DOHH2 (cell line): ENCODE data around the gene PRSS12.

Experiments
- H3F3A ChIP-seq: fragments of 200-600 bp; sonication (generic), shearing (Covaris generic); 2 replicates; pipeline ENCODE4 v1.6.0; 2016; ENCODE audit warnings: antibody characterized with exemption, mild to moderate bottlenecking; ENCODE audit not compliant: control insufficient read depth, insufficient read depth
- H3K27ac ChIP-seq: fragments of 200-600 bp; sonication (generic); 2 replicates; pipeline ENCODE4 v1.5.1; 2014; ENCODE audit warnings: low read depth, mild to moderate bottlenecking, low read length, moderate library complexity
- H3K27me3 ChIP-seq: fragments of 200-600 bp; sonication (generic); 2 replicates; pipeline ENCODE4 v1.6.1; 2014; ENCODE audit warnings: mild to moderate bottlenecking, low read length, mixed read lengths; ENCODE audit not compliant: control insufficient read depth
- H3K36me3 ChIP-seq: fragments of 200-600 bp; sonication (generic); 2 replicates; pipeline ENCODE4 v1.6.1; 2014; ENCODE audit warnings: mild to moderate bottlenecking, low read length, moderate library complexity, mixed read lengths; ENCODE audit not compliant: control insufficient read depth
- H3K4me1 ChIP-seq: fragments of 200-600 bp; sonication (generic); 2 replicates; pipeline ENCODE4 v1.6.1; 2014; ENCODE audit warnings: mild to moderate bottlenecking, low read length, mixed read lengths; ENCODE audit not compliant: control insufficient read depth
- H3K4me2 ChIP-seq: fragments of 200-600 bp; sonication (generic); 2 replicates; pipeline ENCODE4 v1.6.0; 2014; ENCODE audit warnings: mild to moderate bottlenecking, low read length, moderate library complexity
- H3K4me3 ChIP-seq: fragments of 200-600 bp; sonication (generic); 2 replicates; pipeline ENCODE4 v1.5.1; 2014; ENCODE audit warnings: mild to moderate bottlenecking, low read length, mixed read lengths
- H3K79me2 ChIP-seq: fragments of 200-600 bp; sonication (generic); 2 replicates; pipeline ENCODE4 v1.6.1; 2014; ENCODE audit warnings: mild to moderate bottlenecking, low read length, mixed read lengths; ENCODE audit not compliant: control insufficient read depth
- H3K9me2 ChIP-seq: fragments of 200-600 bp; sonication (generic); replicated peaks from 2 replicates; pipeline ENCODE4 v1.6.1; 2014; ENCODE audit warnings: mild to moderate bottlenecking, low read length, mixed read lengths; ENCODE audit not compliant: control insufficient read depth
- H3K9me3 ChIP-seq: fragments of 200-600 bp; sonication (generic); 2 replicates; pipeline ENCODE4 v1.6.1; 2014; ENCODE audit warnings: antibody characterized with exemption, low read length, mixed read lengths; ENCODE audit not compliant: control insufficient read depth, insufficient read depth
- H4K20me1 ChIP-seq: fragments of 200-600 bp; sonication (generic); 2 replicates; pipeline ENCODE4 v1.6.0; 2014; ENCODE audit warnings: low read depth, mild to moderate bottlenecking, antibody characterized with exemption, low read length, moderate library complexity; ENCODE audit not compliant: control insufficient read depth, insufficient read depth
- CTCF ChIP-seq: fragments of 200-600 bp; sonication (generic); IDR thresholded peaks from one replicate; pipeline ENCODE4 v1.5.1; 2014; ENCODE audit warnings: antibody characterized with exemption, mild to moderate bottlenecking, low read depth, low read length; ENCODE audit not compliant: poor library complexity, severe bottlenecking
- EZH2phosphoT487 ChIP-seq: fragments of 200-600 bp; sonication (generic); IDR thresholded peaks from 2 replicates; pipeline ENCODE4 v1.6.1; 2017; ENCODE audit warnings: borderline replicate concordance, mild to moderate bottlenecking, antibody characterized with exemption, low read length, moderate library complexity, mixed read lengths

Gene PRSS12

DNA sequence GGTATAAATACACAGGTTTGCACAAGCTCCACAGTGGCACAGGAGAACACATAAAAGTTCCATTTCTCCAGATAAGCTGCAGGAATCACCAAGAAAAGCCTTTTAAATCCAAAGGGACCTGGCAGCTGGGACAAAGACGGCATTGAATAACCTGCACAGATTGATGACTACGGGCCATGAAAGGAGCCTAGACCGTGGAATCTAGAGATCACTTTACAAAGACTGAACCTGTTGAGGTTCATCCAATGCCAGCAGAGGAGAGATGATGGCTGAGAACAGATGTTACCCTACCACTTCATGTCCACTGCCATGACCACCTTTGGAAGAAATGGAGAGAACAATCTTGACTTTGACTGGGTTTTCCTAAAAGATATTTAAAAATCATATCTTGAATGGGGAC, 88.7 kb downstream of the PRSS12 start:
- Histone ChIP-seq H3K27ac (no peak overlapping the region), H3K27me3 (no peaks in the 10 kb centered on the region), H3K4me2 (no peak overlapping the region), H4K20me1 (no peaks in the 10 kb centered on the region), H3K9me3 (no peaks in the 10 kb centered on the region), H3K79me2 (no peaks in the 10 kb centered on the region), H3K9me2 (no peaks in the 10 kb centered on the region), H3K4me1 (no peaks in the 10 kb centered on the region), H3K36me3 (no peaks in the 10 kb centered on the region), H3F3A (no peaks in the 10 kb centered on the region), H3K4me3 (no peak overlapping the region)
- TF ChIP-seq EZH2phosphoT487, result no peak

DNA sequence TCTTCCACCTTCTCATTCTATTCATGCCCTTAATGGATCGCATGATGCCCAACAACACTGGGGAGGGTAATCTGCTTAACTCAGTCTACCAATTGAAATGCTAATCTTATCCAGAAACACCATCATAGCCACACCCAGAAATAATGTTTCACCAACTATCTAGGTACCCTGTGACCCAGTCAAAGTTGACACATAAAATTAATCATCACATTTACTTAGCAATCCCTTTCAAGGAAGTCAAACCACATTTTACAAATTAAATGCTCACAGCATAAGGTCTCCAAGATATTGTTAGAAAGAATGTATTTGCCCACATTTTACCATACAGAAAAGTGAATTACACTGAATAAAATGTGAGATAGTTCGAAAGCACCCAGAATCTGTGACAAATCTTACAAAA, 92.5 kb downstream of the PRSS12 start:
- H3K4me3 ChIP-seq, result no peak overlapping the region
- TF ChIP-seq EZH2phosphoT487 (no peak), CTCF (no peak)
- H3K9me2 ChIP-seq, result no peaks in the 10 kb centered on the region
- H3K27me3 ChIP-seq, result no peaks in the 10 kb centered on the region
- H3K36me3 ChIP-seq, result no peaks in the 10 kb centered on the region
- H3K27ac ChIP-seq, result no peak overlapping the region
- no peaks in the 10 kb centered on the region for H3K4me1 ChIP-seq
- no peaks in the 10 kb centered on the region for H3K79me2 ChIP-seq
- H4K20me1 ChIP-seq, result no peaks in the 10 kb centered on the region
- H3F3A ChIP-seq, result no peaks in the 10 kb centered on the region
- H3K4me2 ChIP-seq, result no peak overlapping the region
- H3K9me3 ChIP-seq, result no peaks in the 10 kb centered on the region

DNA sequence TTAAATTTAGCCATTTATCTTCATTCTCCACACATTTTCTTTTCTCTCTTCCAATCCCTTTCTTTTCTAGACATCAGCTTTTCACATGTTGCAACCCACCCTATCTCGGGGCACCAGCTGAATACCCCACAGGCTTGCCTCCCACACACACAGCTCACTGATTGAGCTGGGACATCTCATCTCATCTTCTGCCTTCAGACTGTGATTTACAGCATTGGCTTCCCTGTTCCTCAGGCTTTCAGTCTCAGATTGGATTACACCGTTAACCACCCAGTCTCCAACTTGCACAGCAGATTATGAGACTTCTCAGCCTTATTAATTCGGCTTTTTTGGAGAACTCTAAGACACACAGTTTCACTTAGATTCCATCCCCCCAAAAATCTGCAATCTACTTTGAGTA, 93.7 kb downstream of the PRSS12 start:
- Histone ChIP-seq H3K79me2 (no peaks in the 10 kb centered on the region), H4K20me1 (no peaks in the 10 kb centered on the region), H3K4me2 (no peak overlapping the region), H3K36me3 (no peaks in the 10 kb centered on the region), H3K4me3 (no peak overlapping the region), H3K27ac (no peak overlapping the region), H3K9me3 (no peaks in the 10 kb centered on the region), H3F3A (no peaks in the 10 kb centered on the region), H3K4me1 (no peaks in the 10 kb centered on the region), H3K27me3 (no peaks in the 10 kb centered on the region), H3K9me2 (no peaks in the 10 kb centered on the region)
- TF ChIP-seq CTCF, result no peak
- no peak for TF ChIP-seq EZH2phosphoT487

- no peaks in the 10 kb centered on the region for H3K79me2 ChIP-seq
- H3K9me2 ChIP-seq, result no peaks in the 10 kb centered on the region
- no peaks in the 10 kb centered on the region for H3K27me3 ChIP-seq
- no peaks in the 10 kb centered on the region for H4K20me1 ChIP-seq
- H3K4me1 ChIP-seq, result no peaks in the 10 kb centered on the region
- no peaks in the 10 kb centered on the region for H3F3A ChIP-seq
- H3K36me3 ChIP-seq, result no peaks in the 10 kb centered on the region
- no peak overlapping the region for H3K27ac ChIP-seq
- no peaks in the 10 kb centered on the region for H3K9me3 ChIP-seq
- no peak overlapping the region for H3K4me3 ChIP-seq
- no peak overlapping the region for H3K4me2 ChIP-seq
- no peak for TF ChIP-seq CTCF
- no peak for TF ChIP-seq EZH2phosphoT487
Observed at GRCh38 chr4:118254368-118254767, 98.4 kb downstream of the PRSS12 start.
